A549 (cell line): ENCODE measurements around the gene TMEM87B. TPM values are rescaled to one million over a fixed set of nuclear protein-coding genes. Genes with fewer than 3 reads are reported as not detected.
A peak's percentile ranks its signal among the peaks of the same experiment; 100 is the strongest.

Experiments
- ATAC-seq, 2 experiments: fragments of 200-7000 bp in 1 of 2; fragments of >200 bp in 1 of 2; cut with Nextera tagmentation in 1 of 2; cut with Tn5 transposase in 1 of 2; 3 replicates each; pipeline versions ENCODE4 v1.8.0 to v1.9.1; 2018 to 2020; ENCODE audit warnings: mild to moderate bottlenecking in 1 of 2, moderate library complexity in 1 of 2
- CTCF ChIA-PET: fragments of 300-600 bp; sonication (Branson Sonifier 250); formaldehyde crosslinking; extraction: SDS; loops from one replicate; lab custom pipeline; 2021; ENCODE audit warnings: antibody characterized with exemption, inconsistent platforms; lab: Yijun Ruan, JAX
- POLR2A ChIA-PET: fragments of 350-600 bp; formaldehyde crosslinking; extraction: SDS; loops from one replicate; lab custom pipeline; 2021; ENCODE audit warnings: antibody characterized with exemption, inconsistent platforms; lab: Yijun Ruan, JAX
- DNase-seq, 2 experiments: peaks; one replicate each; pipeline versions ENCODE4 v3.0.0 to v3.0.0-alpha.2; 2011 to 2016; ENCODE audit warnings: low read depth in 1 of 2, low spot score in 1 of 2
- FAIRE-seq: peaks from 2 replicates; lab custom pipeline; 2011; peaks lifted over from hg19 to GRCh38; lab: Jason Lieb, UNC
- H3K27ac ChIP-seq, 2 experiments: fragments of >200 bp; sonication (Bioruptor Twin); formaldehyde crosslinking; 3 replicates each; pipeline ENCODE4 v1.5.1; 2016 to 2017
- H3K4me1 ChIP-seq: fragments of >200 bp; sonication (Bioruptor Twin); formaldehyde crosslinking; 3 replicates; pipeline ENCODE4 v1.6.1; 2016
- H3K4me2 ChIP-seq: fragments of >200 bp; sonication (Bioruptor Twin); formaldehyde crosslinking; 3 replicates; pipeline ENCODE4 v1.6.1; 2016
- H3K4me3 ChIP-seq: fragments of >200 bp; sonication (Bioruptor Twin); formaldehyde crosslinking; 3 replicates; pipeline ENCODE4 v1.5.1; 2016
- H3K9me3 ChIP-seq: fragments of >200 bp; sonication (Bioruptor Twin); formaldehyde crosslinking; 3 replicates; pipeline ENCODE4 v1.6.1; 2016
- BHLHE40 ChIP-seq: IDR thresholded peaks from 2 replicates; pipeline ENCODE4 v1.6.1; 2012; ENCODE audit warnings: low read depth, low read length, inconsistent platforms
- CHD2 ChIP-seq: fragments of 150-350 bp; IDR thresholded peaks from 2 replicates; pipeline ENCODE4 v1.6.1; 2014; ENCODE audit warnings: low read length; ENCODE audit not compliant: partially characterized antibody
- FOSB ChIP-seq: fragments of 250-450 bp; sonication (Bioruptor Pico); IDR thresholded peaks from 2 replicates; pipeline ENCODE4 v1.5.0; 2020; ENCODE audit warnings: mild to moderate bottlenecking, moderate library complexity
- HDAC2 ChIP-seq: fragments of 200-600 bp; sonication (generic); IDR thresholded peaks from 2 replicates; pipeline ENCODE4 v1.6.1; 2016
- HEYL ChIP-seq: fragments of 250-450 bp; sonication (Bioruptor Pico); IDR thresholded peaks from 2 replicates; pipeline ENCODE4 v1.8.0; 2021; ENCODE audit warnings: mild to moderate bottlenecking, moderate library complexity
- HOXB13 ChIP-seq: fragments of 250-450 bp; sonication (Bioruptor Pico); IDR thresholded peaks from 2 replicates; pipeline ENCODE4 v1.5.0; 2020; ENCODE audit warnings: low read depth, mild to moderate bottlenecking, moderate library complexity
- HOXB5 ChIP-seq: fragments of 250-450 bp; sonication (Bioruptor Pico); IDR thresholded peaks from 2 replicates; pipeline ENCODE4 v1.5.0; 2020; ENCODE audit warnings: mild to moderate bottlenecking, moderate library complexity
- JUNB ChIP-seq: fragments of >200 bp; sonication (Bioruptor Twin); formaldehyde crosslinking; IDR thresholded peaks from 2 replicates; pipeline ENCODE4 v1.6.1; 2016
- KDM1A ChIP-seq: fragments of 200-600 bp; sonication (generic); IDR thresholded peaks from 2 replicates; pipeline ENCODE4 v1.6.1; 2016; ENCODE audit warnings: low read depth, mild to moderate bottlenecking
- KDM5A ChIP-seq: fragments of 200-600 bp; sonication (generic); IDR thresholded peaks from 2 replicates; pipeline ENCODE4 v1.6.1; 2016; ENCODE audit warnings: antibody characterized with exemption, mild to moderate bottlenecking
- MAFK ChIP-seq: fragments of 450-650 bp; IDR thresholded peaks from 2 replicates; pipeline ENCODE4 v1.6.1; 2014; ENCODE audit not compliant: partially characterized antibody
- NPAS2 ChIP-seq: fragments of 250-450 bp; sonication (Bioruptor Pico); IDR thresholded peaks from 2 replicates; pipeline ENCODE4 v1.8.0; 2022; ENCODE audit warnings: mild to moderate bottlenecking, moderate library complexity, borderline replicate concordance
- NR3C1 ChIP-seq: fragments of >200 bp; sonication (Bioruptor Twin); formaldehyde crosslinking; IDR thresholded peaks from 3 replicates; pipeline ENCODE4 v1.6.1; 2017
- RFX5 ChIP-seq: fragments of 450-650 bp; IDR thresholded peaks from 2 replicates; pipeline ENCODE4 v1.7.1; 2014; ENCODE audit warnings: antibody characterized with exemption, mild to moderate bottlenecking, moderate library complexity
- TFCP2L1 ChIP-seq: fragments of 250-450 bp; sonication (Bioruptor Pico); IDR thresholded peaks from 2 replicates; pipeline ENCODE4 v1.5.0; 2021; ENCODE audit warnings: mild to moderate bottlenecking
- TP53 ChIP-seq: fragments of 250-450 bp; sonication (Bioruptor Pico); IDR thresholded peaks from 2 replicates; pipeline ENCODE4 v1.5.0; 2021; ENCODE audit warnings: mild to moderate bottlenecking, moderate library complexity
- ZNF302 ChIP-seq: fragments of 250-450 bp; sonication (Bioruptor Pico); IDR thresholded peaks from 2 replicates; pipeline ENCODE4 v1.9.0; 2021; ENCODE audit warnings: inconsistent platforms, mild to moderate bottlenecking, moderate library complexity
- WGBS: methylation state at CpG from one replicate; pipeline ENCODE4 v1.1.6; 2017; ENCODE audit errors: missing lambda C conversion rate; 5-methylcytosine and 5-hydroxymethylcytosine counted together
- polyA plus RNA-seq, 4 experiments: library from polyadenylated mRNA; depleted of rRNA in 3 of 4; stranded (reverse); fragments of >200 nt; fragmentation: RNase III in 1 of 4; extraction: RNeasy Plus Mini Kit Qiagen cat#74134 plus additional on column Dnase treatment in 1 of 4; gene quantifications; 2 replicates in 3 of 4; 3 replicates in 1 of 4; pipeline ENCODE4 v1.2.3, GENCODE V29; 2011 to 2017
- TF ChIP-seq, protein P1 (sequence below): fragments of 150-350 bp; IDR thresholded peaks from 2 replicates; pipeline ENCODE4 v1.6.1; 2014; ENCODE audit warnings: low read depth, mild to moderate bottlenecking, low read length
- TF ChIP-seq, protein P2 (sequence below): fragments of 450-650 bp; IDR thresholded peaks from 2 replicates; pipeline ENCODE4 v1.6.1; 2014; ENCODE audit warnings: antibody characterized with exemption
- TF ChIP-seq, protein P3 (sequence below): fragments of 250-450 bp; sonication (Bioruptor Pico); IDR thresholded peaks from 2 replicates; pipeline ENCODE4 v1.5.0; 2020; ENCODE audit warnings: low read depth, mild to moderate bottlenecking, moderate library complexity
- TF ChIP-seq, protein P4 (sequence below): fragments of >200 bp; sonication (Bioruptor Twin); formaldehyde crosslinking; IDR thresholded peaks from 2 replicates; pipeline ENCODE4 v1.6.1; 2016
- TF ChIP-seq, protein P5 (sequence below): fragments of 200-600 bp; sonication (generic); IDR thresholded peaks from 2 replicates; pipeline ENCODE4 v1.6.1; 2016; ENCODE audit warnings: antibody characterized with exemption, mild to moderate bottlenecking, moderate library complexity

TMEM87B gene
- polyA plus RNA-seq, 2 of the 4 experiments (the other 2 are of a cell fraction): 12.3 to 27.0 TPM

DNA sequence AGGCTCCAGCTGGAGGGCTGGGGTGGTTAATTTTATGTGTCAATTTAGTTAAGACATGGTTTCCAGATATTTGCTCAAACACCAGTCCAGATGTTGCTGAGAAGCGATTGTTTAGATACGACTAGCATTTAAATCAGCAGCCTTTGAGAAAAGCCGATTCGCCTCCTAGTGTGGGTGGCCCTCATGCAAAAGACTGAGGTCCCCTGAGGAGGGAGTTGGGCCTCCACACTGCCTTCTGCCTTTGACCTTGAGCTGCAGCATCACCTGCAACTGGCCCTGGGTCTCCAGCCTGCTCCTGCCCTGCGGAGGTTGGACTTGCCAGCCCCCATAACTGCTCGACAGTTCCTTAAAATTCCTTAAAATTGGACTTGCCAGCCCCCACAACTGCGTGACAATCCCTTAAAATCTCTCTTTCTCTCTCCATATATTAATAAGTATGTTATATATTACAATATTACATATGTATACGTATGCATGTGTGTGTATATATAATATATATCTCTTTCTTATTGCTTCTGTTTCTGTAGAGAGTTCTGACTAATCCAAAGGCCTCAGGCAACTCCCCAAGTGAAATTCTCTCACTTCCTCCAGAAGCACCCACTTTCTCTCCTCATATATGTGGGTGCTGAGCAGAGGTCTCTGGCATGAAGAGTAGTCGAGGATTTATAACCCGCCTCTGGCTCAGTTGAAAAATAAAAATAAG lies 97.6 kb downstream of the TMEM87B start:
- no peak overlapping the region for H3K27ac ChIP-seq
- FAIRE-seq (no peak), ATAC-seq (no peak), DNase-seq (no peak)
- 82% methylated on average over 10 of the region's 10 CpGs for WGBS
- POLR2A ChIA-PET: no interaction called here
- no peak overlapping the region for H3K4me3 ChIP-seq
- H3K4me1 ChIP-seq: no peaks in the 10 kb centered on the region
- no peaks in the 10 kb centered on the region for H3K9me3 ChIP-seq
- no peak for TF ChIP-seq HDAC2
- no peak for TF ChIP-seq ZNF302
- TF ChIP-seq HOXB13 (CRISPR knock-in tag): no peak
- TF ChIP-seq HEYL (CRISPR knock-in tag): no peak
- H3K4me2 ChIP-seq: no peak overlapping the region
- CTCF ChIA-PET: no interaction called here

DNA sequence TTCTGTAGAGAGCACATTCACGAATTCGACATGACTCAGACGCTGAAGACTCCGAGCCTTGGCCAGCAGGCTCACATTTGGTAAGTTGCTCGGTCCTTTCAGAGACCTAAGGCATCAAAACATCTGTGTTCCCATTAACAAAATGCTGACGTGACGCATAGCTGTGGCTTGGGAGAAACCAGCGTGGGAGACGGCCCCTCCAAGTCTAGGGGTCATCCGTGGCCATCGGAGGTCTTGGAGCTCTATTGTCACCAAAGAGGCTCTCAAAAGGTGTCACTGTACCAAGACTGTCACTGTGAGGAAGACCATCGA lies 98.1 kb downstream of the TMEM87B start:
- Histone ChIP-seq H3K9me3 (no peaks in the 10 kb centered on the region), H3K4me1 (no peaks in the 10 kb centered on the region), H3K4me2 (no peak overlapping the region), H3K27ac (no peak overlapping the region), H3K4me3 (no peak overlapping the region)
- TF ChIP-seq, protein P1, sequence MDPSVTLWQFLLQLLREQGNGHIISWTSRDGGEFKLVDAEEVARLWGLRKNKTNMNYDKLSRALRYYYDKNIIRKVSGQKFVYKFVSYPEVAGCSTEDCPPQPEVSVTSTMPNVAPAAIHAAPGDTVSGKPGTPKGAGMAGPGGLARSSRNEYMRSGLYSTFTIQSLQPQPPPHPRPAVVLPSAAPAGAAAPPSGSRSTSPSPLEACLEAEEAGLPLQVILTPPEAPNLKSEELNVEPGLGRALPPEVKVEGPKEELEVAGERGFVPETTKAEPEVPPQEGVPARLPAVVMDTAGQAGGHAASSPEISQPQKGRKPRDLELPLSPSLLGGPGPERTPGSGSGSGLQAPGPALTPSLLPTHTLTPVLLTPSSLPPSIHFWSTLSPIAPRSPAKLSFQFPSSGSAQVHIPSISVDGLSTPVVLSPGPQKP: no peak
- peak; percentile 63 for TF ChIP-seq MAFK
- ATAC-seq: no peak
- POLR2A ChIA-PET: no interaction called here
- 86% methylated on average over 12 of the region's 12 CpGs for WGBS
- no peak for FAIRE-seq
- DNase-seq: no peak
- CTCF ChIA-PET: interaction anchor here (0.6 to 1.7 kb wide), 2 partner anchors 31 to 33 kb away, joined by 3 to 4 read pairs; no protein-coding TSS in a partner anchor

DNA sequence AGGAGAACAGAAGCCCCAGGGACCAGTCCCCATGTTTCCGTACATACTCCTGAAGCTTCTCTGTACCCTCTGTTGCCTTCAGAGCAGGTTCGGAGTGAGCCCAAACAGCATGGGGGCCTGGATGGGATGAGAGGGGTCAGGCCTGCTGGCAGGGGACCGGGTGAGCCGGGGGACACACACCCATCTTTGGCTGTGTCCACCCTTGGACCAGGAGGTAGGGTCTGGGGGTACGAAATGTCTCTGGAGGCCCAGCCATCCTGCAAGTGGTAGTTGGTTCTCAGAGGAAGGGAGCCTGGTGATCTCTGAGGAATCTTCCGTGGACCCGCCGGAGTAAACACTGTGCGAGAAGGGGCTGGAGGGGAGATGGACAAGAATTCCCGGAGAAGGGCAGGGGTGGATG lies 98.4 kb downstream of the TMEM87B start:
- FAIRE-seq: no peak
- ATAC-seq: no peak
- Histone ChIP-seq H3K4me3 (no peak overlapping the region), H3K9me3 (no peaks in the 10 kb centered on the region), H3K27ac (no peak overlapping the region)
- ChIA-PET POLR2A (no interaction called here), CTCF (interaction anchor here (0.6 to 1.7 kb wide), 2 partner anchors 32 to 33 kb away, joined by 3 to 4 read pairs; no protein-coding TSS in a partner anchor)
- no peak for TF ChIP-seq NR3C1
- TF ChIP-seq, protein P2, sequence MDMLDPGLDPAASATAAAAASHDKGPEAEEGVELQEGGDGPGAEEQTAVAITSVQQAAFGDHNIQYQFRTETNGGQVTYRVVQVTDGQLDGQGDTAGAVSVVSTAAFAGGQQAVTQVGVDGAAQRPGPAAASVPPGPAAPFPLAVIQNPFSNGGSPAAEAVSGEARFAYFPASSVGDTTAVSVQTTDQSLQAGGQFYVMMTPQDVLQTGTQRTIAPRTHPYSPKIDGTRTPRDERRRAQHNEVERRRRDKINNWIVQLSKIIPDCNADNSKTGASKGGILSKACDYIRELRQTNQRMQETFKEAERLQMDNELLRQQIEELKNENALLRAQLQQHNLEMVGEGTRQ: no peak
- TF ChIP-seq HOXB5: no peak
- no peak for TF ChIP-seq ZNF302
- TF ChIP-seq TP53 (CRISPR knock-in tag): no peak
- TF ChIP-seq BHLHE40: no peak
- no peak for TF ChIP-seq NPAS2 (CRISPR knock-in tag)
- no peak for TF ChIP-seq JUNB
- no peak for TF ChIP-seq CHD2
- no peak for TF ChIP-seq TFCP2L1
- TF ChIP-seq KDM1A: no peak
- no peak for TF ChIP-seq RFX5
- TF ChIP-seq HDAC2: no peak
- TF ChIP-seq FOSB (CRISPR knock-in tag): no peak
- TF ChIP-seq, protein P3, sequence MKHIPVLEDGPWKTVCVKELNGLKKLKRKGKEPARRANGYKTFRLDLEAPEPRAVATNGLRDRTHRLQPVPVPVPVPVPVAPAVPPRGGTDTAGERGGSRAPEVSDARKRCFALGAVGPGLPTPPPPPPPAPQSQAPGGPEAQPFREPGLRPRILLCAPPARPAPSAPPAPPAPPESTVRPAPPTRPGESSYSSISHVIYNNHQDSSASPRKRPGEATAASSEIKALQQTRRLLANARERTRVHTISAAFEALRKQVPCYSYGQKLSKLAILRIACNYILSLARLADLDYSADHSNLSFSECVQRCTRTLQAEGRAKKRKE (CRISPR knock-in tag): no peak
- TF ChIP-seq, protein P4, sequence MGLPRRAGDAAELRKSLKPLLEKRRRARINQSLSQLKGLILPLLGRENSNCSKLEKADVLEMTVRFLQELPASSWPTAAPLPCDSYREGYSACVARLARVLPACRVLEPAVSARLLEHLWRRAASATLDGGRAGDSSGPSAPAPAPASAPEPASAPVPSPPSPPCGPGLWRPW: no peak
- TF ChIP-seq, protein P5, sequence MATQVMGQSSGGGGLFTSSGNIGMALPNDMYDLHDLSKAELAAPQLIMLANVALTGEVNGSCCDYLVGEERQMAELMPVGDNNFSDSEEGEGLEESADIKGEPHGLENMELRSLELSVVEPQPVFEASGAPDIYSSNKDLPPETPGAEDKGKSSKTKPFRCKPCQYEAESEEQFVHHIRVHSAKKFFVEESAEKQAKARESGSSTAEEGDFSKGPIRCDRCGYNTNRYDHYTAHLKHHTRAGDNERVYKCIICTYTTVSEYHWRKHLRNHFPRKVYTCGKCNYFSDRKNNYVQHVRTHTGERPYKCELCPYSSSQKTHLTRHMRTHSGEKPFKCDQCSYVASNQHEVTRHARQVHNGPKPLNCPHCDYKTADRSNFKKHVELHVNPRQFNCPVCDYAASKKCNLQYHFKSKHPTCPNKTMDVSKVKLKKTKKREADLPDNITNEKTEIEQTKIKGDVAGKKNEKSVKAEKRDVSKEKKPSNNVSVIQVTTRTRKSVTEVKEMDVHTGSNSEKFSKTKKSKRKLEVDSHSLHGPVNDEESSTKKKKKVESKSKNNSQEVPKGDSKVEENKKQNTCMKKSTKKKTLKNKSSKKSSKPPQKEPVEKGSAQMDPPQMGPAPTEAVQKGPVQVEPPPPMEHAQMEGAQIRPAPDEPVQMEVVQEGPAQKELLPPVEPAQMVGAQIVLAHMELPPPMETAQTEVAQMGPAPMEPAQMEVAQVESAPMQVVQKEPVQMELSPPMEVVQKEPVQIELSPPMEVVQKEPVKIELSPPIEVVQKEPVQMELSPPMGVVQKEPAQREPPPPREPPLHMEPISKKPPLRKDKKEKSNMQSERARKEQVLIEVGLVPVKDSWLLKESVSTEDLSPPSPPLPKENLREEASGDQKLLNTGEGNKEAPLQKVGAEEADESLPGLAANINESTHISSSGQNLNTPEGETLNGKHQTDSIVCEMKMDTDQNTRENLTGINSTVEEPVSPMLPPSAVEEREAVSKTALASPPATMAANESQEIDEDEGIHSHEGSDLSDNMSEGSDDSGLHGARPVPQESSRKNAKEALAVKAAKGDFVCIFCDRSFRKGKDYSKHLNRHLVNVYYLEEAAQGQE: no peak
- TF ChIP-seq KDM5A: no peak
- TF ChIP-seq, all 56 proteins: peak for 0
- H3K4me1 ChIP-seq: no peaks in the 10 kb centered on the region
- H3K4me2 ChIP-seq: no peak overlapping the region
- 89% methylated on average over 10 of the region's 10 CpGs for WGBS
- DNase-seq: no peak
